Subcutaneous preadipocyte (primary cell): Measurements from ENCODE around the gene CBARP. TPM values are rescaled to one million over a fixed set of nuclear protein-coding genes. Genes with fewer than 3 reads are reported as not detected.

Source experiments
- total RNA-seq: library from RNA; depleted of rRNA; stranded (reverse); fragments of >200 nt; gene quantifications from 2 replicates; pipeline ENCODE4 v1.2.3, GENCODE V29; 2012

The CBARP gene
- total RNA-seq: 2.9 and 4.7 TPM in 2 replicates

GRCh38 chr19:1237754-1238368 lies at the start of gene CBARP:
TSS of gene CBARP (minus strand) at chr19:1238005. CDS start at chr19:1236100, 1,905 bp downstream.

GRCh38 chr19:1285737-1286360 lies 48.0 kb upstream of the CBARP start, which contains the start of gene EFNA2:
TSS of gene EFNA2 (plus strand) at chr19:1285873. CDS start at chr19:1286169, 296 bp downstream.

GRCh38 chr19:1275260-1275975 lies 37.6 kb upstream of the CBARP start, which contains the start of gene FAM174C:
TSS of gene FAM174C (plus strand) at chr19:1275530. CDS start at chr19:1275550, 20 bp downstream.

DNA sequence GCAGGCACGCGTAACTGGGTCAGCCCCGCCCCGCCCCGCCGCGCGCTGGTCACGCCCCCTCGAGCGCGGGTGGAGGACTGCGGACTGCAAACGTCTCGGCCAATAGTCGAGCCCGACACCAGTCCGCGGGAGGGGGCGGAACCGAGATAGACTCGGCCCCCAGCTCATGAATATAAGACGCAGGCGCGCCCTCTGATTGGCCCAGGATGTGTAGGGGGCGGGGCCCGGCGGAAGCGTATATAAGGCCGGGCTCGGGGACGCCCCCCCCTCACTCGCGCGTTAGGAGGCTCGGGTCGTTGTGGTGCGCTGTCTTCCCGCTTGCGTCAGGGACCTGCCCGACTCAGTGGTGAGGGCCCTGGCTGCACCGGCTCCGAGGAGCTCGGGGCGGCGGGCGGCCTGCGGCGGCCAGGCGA lies 31.3 kb upstream of the CBARP start, which contains the start of gene CIRBP:
Gene CIRBP (plus strand): TSS at position 268 of the 413 bp plus-strand sequence. CDS start 1,602 bp downstream, outside the sequence.

DNA sequence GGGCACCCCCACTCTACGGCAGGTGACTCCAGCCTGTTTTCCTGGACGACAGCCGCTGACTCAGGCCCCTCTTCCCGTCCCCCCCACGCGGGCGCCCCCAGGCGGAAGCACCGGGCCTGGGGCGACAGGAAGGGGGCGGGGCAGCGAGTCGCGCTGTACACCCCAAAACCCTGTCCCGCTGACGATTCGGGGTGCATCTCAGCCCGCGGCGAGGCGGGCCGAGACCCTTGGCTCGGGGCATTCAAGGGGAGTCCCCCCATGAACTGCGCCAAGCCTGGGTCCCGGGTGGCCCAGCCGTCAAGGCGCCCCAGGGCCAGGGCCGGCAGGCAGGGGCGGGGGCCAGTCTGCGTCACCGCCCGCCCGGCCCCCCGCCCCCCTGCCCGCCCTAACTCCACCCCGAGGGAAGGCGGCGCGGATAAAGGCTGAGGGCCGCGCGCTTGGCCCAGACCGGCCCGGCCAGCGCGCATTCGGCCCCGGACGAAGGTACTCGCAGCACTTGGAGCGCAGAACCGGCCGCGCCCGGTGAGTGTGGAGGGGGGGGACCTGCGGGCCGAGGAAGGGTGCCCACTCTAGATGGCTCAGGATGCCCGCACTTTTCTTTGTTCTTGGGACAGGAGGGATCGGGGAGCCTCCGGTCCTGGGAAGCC lies 10.5 kb upstream of the CBARP start, which contains the start of gene MIDN:
Gene MIDN (plus strand): TSS at position 445 of the 647 bp plus-strand sequence. CDS start 1,714 bp downstream, outside the sequence.

GRCh38 chr19:1241417-1242095 lies 3.8 kb upstream of the CBARP start, which contains the start of gene ATP5F1D:
TSS of gene ATP5F1D (plus strand) at chr19:1241751. CDS start at chr19:1241851, 100 bp downstream.

DNA sequence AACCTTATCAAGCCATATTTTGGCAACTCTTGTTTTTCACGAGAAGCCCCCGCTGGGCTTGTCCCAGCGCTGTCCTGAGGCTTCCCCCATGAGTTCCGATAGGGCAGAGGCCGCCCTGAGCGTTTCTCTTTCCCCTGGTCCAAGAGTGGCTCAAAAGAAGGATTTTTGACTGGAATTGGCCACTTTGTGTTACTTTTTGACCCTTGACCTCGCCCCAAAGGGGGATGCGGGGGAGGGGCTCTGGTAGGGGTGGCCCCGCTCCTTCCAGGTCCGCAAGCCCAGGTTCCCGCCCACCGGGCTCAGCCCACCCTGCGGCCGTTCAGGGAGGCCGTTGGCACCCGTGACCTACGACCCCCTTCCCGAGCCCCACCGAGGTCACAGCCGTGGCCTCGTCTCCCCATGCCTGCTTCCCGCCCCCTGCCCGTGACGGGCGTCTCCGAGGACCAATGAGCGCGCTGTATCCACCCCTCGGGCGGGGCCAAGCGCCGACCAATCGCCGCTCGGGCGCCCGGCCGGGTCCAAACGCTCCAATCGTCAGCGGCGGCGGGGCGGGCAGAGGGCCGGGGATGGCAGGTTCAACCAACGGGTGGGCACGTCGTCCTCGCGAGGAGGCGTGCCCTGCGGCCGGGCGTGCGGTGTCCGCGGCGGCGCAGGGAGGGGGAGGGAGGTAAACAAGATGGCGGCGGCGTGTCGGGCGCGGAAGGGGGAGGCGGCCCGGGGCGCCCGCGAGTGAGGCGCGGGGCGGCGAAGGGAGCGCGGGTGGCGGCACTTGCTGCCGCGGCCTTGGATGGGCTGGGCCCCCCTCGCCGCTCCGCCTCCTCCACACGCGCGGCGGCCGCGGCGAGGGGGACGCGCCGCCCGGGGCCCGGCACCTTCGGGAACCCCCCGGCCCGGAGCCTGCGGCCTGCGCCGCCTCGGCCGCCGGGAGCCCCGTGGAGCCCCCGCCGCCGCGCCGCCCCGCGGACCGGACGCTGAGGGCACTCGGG lies 32.4 kb downstream of the CBARP start, which contains the start of gene STK11:
Gene STK11 (plus strand): TSS at position 665 of the 986 bp plus-strand sequence. CDS start 1,136 bp downstream, outside the sequence.

Other genes starting within 250 kb of the CBARP start
- gene GRIN3B, start 237.6 kb downstream of the CBARP start, total RNA-seq: under 0.01 and 0.20 TPM in 2 replicates
- gene TMEM259, start 216.9 kb downstream of the CBARP start, total RNA-seq: 68.3 and 80.5 TPM in 2 replicates
- not detected in 2 replicates for gene RNU6-2, start 216.5 kb downstream of the CBARP start, total RNA-seq
- gene CNN2, start 211.4 kb downstream of the CBARP start, total RNA-seq: 122 and 131 TPM in 2 replicates
- 4.0 and 4.3 TPM in 2 replicates for gene ABCA7, start 197.9 kb downstream of the CBARP start, total RNA-seq
- 0.78 and 1.5 TPM in 2 replicates for gene ARHGAP45, start 170.8 kb downstream of the CBARP start, total RNA-seq
- 84.5 and 113 TPM in 2 replicates for gene POLR2E, start 142.6 kb downstream of the CBARP start, total RNA-seq
- gene GPX4, start 134.0 kb downstream of the CBARP start, total RNA-seq: 326 and 402 TPM in 2 replicates
- 44.4 and 46.3 TPM in 2 replicates for gene SBNO2, start 63.7 kb downstream of the CBARP start, total RNA-seq
- 58.4 and 85.0 TPM in 2 replicates for gene STK11, start 32.2 kb downstream of the CBARP start, total RNA-seq
- 25.4 and 32.7 TPM in 2 replicates for gene ATP5F1D, start 3.7 kb upstream of the CBARP start, total RNA-seq
- 15.8 and 21.9 TPM in 2 replicates for gene MIDN, start 10.6 kb upstream of the CBARP start, total RNA-seq
- gene CIRBP, start 31.3 kb upstream of the CBARP start, total RNA-seq: 99.2 and 106 TPM in 2 replicates
- gene FAM174C, start 37.5 kb upstream of the CBARP start, total RNA-seq: 28.9 and 36.4 TPM in 2 replicates
- not detected in 2 replicates for gene EFNA2, start 47.9 kb upstream of the CBARP start, total RNA-seq
- gene NDUFS7, start 145.9 kb upstream of the CBARP start, total RNA-seq: 57.5 and 71.7 TPM in 2 replicates
- gene GAMT, start 163.5 kb upstream of the CBARP start, total RNA-seq: 23.9 and 42.6 TPM in 2 replicates
- 49.6 and 88.9 TPM in 2 replicates for gene DAZAP1, start 169.6 kb upstream of the CBARP start, total RNA-seq
- gene RPS15, start 200.4 kb upstream of the CBARP start, total RNA-seq: 481 and 668 TPM in 2 replicates
- gene APC2, start 212.1 kb upstream of the CBARP start, total RNA-seq: under 0.01 and 0.37 TPM in 2 replicates
- gene C19orf25, start 241.2 kb upstream of the CBARP start, total RNA-seq: 19.1 and 27.8 TPM in 2 replicates